GM19328 (cell line): Measurements from ENCODE around the gene SGCA.

Experiments
- ATAC-seq: cut with Tn5 transposase; IDR thresholded peaks from one replicate; pipeline ENCODE4 v1.9.1; 2021; ENCODE audit warnings: mild to moderate bottlenecking, moderate library complexity; ENCODE audit not compliant: unreplicated experiment

The SGCA gene

GRCh38 chr17:50180620-50181019 is 14.8 kb downstream of the SGCA start:
- no peak for ATAC-seq

DNA sequence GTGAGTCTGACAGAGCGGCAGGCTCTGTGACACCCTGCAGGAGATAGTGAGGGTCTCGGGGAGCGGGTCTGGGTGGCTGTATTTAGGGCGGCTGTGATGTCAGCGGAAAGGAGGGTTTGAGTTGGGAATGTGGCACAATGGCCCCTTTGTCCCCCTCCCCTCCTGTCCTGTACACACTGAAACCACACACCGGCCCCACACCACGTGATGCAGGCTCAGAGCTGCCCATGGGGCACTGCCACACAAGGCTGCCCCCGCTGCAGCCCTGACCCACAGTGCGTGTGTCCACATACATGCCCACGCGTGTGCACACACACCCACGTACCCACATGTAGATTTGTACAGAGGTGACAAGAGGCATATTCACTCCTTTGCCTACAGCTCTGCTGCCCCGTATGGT is 15.3 kb downstream of the SGCA start:
- no peak for ATAC-seq

GRCh38 chr17:50181591-50182560 is 16.1 kb downstream of the SGCA start:
- ATAC-seq = no peak

DNA sequence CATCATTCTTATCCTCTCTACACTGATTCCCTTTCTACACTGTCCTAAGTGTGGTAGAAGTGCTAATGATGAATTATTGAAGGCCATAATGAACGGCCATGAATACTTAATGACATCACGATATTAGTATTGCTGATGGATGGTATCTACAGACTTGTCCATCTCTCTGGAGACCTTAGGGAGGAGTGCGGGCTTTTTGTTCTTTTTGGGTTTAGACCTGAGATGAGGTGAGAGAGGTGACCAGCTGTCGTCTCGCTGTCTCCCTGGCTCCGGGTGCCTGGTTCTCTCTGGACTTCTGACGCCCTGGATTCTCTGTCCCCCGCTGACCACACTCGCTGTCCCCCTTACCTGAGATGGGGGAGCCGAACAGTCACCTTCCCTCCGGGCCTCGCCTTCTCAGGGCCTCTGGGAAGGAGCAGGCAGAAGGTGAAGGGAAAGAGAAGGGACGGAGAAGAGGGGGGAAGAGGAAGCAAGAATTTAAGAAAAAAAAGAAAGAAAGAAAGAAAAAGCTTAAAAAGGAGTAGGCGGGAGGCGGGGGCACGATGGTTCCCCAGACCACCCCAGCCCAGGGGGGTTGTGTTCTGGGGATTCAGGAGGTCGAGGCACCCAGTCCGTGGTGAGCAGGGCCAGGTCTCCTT is 17.1 kb downstream of the SGCA start:
- no peak for ATAC-seq

GRCh38 chr17:50183421-50183994 is 17.7 kb downstream of the SGCA start:
- no peak for ATAC-seq

DNA sequence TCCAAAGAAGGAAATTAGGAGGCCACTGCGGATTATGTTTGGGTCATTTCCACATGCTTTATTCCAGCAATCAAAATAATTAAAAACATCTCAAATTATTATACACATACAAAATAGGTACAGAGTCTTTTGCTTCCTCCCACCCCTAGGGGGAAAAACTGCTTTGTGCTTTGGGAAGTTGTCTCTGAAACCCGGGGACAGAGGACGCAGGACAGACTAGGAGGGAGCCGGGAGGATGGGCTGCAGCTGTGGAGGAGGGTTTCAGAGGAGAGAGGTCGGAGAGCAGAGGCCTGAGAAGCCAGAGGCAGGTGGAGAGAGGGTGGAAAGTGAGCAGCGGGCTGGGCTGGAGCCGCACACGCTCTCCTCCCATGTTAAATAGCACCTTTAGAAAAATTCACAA is 18.3 kb downstream of the SGCA start:
- no peak for ATAC-seq

DNA sequence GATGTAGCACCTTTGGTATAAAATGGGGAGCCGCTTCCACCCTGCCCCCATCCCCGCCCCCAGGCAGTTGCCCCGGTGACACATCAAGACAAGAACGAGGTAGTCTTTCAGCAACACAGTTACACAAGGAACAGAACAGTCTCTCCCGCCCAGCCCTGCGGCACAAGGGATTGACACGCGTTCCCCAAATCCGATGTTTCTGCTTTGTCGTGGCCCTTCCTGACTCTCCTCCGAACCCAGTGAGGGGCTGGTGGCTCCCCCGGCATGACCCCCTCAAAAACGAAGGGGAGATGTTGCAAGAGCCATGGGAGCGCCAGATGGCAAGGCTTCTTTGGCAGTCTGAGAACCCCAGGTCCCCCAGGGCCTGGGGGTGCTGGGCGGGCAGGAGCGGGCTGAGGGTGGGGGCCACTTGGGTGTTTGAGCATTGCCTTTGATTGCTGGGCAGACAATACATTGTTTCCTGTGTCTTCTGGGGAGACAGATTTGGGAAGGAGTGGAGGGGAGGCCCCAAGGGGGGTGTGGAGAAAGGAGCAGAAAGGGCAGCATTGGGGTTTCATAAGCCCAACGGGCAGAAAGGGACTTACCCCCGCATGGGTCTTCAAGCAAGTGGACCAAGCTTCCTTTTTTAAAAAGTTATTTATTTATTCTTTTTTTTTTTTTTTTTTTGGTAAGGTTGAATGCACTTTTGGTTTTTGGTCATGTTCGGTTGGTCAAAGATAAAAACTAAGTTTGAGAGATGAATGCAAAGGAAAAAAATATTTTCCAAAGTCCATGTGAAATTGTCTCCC is 19.0 kb downstream of the SGCA start:
- no peak for ATAC-seq

GRCh38 chr17:50185631-50186471 is 20.0 kb downstream of the SGCA start:
- no peak for ATAC-seq

- no peak for ATAC-seq
Measured at GRCh38 chr17:50186661-50187393, 21.0 kb downstream of the SGCA start.

GRCh38 chr17:50187394-50187725 is 21.6 kb downstream of the SGCA start:
- no peak for ATAC-seq

- ATAC-seq = no peak
Measured at GRCh38 chr17:50187751-50188530, 22.1 kb downstream of the SGCA start.

- no peak for ATAC-seq
Measured at GRCh38 chr17:50188531-50188920, 22.7 kb downstream of the SGCA start.

- no peak for ATAC-seq
Measured at GRCh38 chr17:50188921-50189549, 23.2 kb downstream of the SGCA start.

- ATAC-seq = no peak
Measured at GRCh38 chr17:50189550-50190292, 23.9 kb downstream of the SGCA start.

DNA sequence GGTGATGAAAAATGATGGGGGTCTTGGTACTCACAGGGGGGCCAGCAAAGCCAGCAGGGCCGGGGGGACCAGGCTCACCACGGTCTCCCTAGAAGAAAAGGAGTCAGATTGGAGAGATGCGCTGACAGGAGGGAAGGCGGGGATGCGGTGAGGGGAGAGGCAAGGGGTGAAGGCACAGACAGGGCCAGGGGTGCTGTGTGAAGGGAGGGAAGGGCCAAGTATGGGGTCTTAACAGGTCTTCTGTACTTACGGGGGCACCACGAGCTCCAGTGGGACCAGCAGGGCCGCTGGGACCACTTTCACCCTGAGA is 24.4 kb downstream of the SGCA start:
- no peak for ATAC-seq

DNA sequence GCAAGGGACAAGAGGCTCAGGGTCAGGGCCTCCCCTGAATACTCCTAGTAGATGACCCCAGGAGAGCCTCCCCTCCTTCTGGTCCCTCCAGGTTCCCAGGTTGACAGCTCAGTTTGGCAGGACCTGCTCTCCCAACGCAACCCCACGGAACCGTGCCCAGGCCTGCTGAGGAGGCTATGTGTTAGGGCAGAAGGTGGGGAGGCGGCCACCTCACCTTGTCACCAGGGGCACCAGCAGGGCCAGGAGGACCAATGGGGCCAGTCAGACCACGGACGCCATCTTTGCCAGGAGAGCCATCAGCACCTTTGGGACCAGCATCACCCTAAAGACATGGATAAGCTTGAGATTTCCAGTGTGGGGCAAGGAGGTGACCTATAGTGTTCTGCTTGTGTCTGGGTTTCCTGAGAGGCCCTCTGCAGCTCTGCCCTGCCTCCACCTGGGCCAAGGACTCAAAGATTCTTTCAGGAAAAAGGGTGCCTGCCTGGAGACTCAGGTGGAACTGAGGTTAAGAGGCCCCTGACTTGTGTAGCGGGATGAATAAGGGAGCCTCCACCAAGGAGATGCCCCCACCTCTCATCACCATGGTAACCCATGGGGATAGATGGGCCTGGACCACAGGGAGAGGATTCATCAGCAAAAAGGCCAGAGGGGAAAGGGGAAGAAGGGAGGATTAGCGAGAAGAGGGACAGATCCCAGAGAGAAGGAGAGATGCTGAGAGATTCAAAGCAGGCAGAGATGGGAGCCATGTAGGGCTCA is 25.0 kb downstream of the SGCA start:
- no peak for ATAC-seq
